Suppressor macrophage (primary cell): ENCODE measurements around the gene METTL25.

Experiments used
- DNase-seq, 4 experiments: peaks; one replicate each; pipeline ENCODE4 v3.0.0-alpha.2; 2020 to 2022

The METTL25 gene

DNA sequence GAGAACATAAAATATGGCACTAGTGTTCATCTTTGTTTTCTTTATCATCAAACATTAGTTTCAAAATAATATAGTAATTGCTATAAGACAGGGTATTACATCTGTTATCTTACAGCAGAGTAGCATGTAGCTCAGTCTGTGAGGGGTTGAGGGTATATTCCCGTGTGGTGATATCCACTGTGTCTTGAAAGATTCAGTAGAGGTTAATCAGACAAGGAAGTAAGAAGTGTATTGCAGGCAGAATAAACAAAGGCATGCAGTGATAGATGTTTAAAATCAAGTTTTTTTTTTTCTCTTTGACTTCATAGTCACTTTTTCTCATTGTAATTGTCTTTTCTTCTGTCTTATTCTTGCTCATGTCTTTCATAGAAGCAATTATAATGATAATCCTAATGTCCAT, 48.3 kb downstream of the METTL25 start:
- no peak for DNase-seq

DNA sequence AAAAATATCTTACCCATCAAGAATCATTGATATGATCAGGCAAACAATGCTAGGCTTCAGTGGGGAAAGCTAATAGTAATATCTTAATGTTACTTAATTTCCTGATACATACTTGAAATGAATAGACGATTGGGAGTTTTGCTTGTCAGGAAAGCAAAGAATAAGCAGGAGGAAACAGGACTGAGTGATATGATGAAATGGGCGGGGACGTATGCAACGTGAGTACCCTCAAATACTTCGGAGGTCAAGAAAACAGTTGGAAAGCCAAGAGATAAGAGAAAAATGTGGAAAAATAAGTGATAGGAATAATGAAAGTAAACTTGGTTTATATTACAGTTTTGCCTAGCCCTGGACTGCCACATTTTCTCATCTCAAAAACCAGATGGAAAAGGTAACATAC, 49.2 kb downstream of the METTL25 start:
- DNase-seq = no peak

GRCh38 chr12:82408844-82409243, 50.5 kb downstream of the METTL25 start:
- no peak for DNase-seq

DNA sequence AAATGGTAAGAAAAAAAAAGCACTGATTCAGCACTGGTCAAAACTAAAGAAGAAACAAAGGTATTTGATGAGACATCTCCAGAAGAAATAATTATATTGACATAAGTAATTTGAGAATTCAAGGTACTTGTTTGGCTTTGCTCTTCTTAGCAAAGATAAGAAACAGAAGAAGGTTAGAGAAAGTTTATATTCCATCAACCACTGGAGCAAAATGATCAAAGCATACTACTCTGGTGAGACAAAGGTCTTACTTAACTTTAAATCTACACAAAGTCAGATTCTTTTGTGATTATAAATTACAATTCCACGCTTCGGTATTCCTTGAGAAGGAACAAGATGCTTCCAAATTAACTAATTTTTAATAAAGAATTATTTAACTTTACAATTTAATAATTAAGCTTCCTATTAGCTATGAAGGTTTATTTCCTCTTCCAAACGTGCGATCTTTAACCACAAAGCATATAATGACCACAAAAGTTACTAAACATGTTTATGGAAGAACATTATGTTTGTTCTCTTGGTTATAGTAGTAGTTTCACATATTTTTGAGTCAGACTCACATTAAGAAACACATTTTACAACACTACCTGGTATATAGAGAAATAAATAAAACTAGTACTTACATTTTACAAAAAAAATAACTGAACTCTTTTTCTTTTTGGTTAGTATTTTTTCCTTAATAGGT, 53.4 kb downstream of the METTL25 start:
- no peak for DNase-seq

DNA sequence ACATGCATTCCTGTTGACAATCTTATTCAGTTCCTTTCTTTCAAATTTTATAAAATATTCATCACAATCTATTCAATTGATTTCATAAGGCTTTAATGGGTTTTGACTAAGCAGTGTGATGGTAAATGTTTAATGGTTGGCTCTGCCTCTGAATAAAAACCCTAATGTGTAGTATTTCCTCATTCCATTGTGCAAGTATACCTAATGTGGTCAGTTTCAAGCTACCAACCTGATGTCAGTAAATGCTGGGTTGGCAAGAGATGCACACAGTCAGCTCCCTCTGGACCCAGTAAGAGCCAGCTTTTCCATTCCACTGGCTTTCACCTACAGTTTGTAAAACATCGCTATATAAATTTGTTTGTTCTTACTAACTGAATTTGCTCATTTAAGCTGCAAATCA, 53.9 kb downstream of the METTL25 start:
- DNase-seq = no peak

DNA sequence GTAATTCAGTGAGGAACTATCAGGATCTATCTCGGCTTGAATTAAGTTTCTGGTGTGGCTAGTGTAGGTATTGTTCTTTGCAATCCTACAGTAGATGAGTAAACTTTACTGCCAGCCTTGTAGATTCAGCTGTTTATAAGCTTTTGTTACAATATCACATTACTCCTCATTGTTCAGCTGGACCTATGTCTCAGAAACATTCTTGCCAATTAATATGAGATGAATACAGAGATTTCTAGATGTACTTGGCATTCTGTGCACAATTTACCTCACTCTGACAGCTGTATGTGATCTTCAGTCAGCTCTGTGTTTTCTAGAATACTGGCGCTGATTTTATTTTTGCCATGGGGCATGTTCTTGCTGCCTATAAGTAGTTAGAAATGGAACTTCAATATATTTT, 55.7 kb downstream of the METTL25 start:
- no peak for DNase-seq

GRCh38 chr12:82414926-82415325, 56.6 kb downstream of the METTL25 start:
- no peak for DNase-seq

GRCh38 chr12:82415402-82415801, 57.1 kb downstream of the METTL25 start:
- DNase-seq = no peak

- no peak for DNase-seq
Observed at GRCh38 chr12:82425241-82425640, 66.9 kb downstream of the METTL25 start.

DNA sequence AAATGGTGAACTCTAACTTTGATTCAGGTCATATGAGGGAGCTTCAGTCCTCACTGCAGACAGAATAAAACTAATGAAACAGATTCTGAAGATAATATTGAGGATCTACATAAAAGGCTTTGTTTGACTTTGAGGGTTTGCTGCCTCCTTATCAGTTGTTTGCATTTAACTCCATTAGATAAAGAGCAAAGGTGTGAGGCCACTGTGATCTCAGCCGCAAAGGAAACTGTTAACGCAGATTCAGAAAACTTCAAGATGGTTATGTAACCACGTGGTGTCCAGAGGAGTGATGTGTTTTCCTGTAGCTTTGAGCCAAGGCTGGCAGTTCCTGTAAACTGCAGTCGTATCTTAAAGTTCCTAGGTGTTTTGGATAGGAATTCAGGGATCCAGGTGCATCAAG, 67.8 kb downstream of the METTL25 start:
- no peak for DNase-seq

- DNase-seq = no peak
Observed at GRCh38 chr12:82426586-82426985, 68.3 kb downstream of the METTL25 start.

GRCh38 chr12:82430541-82431145, 72.3 kb downstream of the METTL25 start:
- DNase-seq = no peak

DNA sequence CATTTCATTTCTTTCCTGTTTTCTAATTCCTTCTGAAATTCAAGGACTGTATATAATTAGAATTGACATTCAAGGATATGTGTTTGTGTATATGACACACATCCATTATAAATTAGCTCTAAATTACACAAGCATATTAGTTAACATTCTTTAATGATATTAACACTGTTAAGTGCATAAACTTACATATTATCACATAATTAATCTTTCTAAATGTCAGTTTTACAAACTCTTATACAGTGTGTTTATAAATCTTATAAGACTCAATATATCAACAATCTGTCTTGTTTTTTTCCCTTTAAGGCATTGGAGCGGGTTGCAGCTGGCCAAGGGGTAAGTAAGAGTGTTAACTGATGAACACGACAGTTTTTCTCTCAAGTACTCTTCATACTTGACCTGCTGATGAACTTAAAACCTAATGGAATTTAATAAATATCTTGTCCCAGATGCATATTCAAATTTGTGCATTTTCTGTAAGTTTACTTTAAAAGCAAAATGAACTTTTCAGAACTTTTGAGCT, 76.1 kb downstream of the METTL25 start:
- no peak for DNase-seq

DNA sequence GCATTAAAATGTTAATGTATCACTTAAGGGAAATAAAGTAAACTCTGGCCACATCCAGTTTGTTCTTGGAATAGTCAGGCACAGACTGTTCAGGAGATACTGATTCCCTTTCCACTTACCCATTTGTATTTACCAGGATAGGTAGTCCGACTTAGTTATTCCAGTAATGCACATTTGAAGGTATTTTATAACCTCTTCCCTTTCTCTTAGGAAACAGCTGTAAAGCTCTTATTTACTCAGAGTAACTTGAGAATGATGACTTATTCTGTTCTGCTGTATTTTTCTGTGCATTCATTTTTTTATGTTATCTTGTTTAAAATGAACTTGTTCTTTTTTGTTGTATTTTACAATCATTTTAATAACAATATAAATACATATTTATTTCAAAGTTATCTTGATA, 78.0 kb downstream of the METTL25 start:
- no peak for DNase-seq

DNA sequence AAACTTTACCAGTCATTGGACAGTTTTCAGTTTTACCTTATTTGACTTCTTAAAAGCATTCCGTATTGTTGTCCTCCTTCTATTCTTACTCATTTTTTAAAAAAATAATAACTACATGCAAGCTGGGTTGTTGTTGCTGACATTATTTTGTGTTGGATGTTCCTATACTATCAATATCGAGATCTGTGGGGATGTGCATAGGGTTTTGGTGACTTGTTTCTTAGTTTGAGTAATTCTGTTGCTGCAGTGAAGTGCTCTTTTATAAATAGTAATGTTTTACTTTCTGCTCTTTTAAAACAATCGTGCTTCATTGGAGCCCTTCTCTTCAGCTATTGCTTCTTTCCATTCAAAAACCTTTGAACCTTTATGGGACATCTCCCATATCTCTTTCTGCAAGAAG, 79.4 kb downstream of the METTL25 start:
- DNase-seq = no peak

- DNase-seq = no peak
Observed at GRCh38 chr12:82438356-82438755, 80.0 kb downstream of the METTL25 start.

DNA sequence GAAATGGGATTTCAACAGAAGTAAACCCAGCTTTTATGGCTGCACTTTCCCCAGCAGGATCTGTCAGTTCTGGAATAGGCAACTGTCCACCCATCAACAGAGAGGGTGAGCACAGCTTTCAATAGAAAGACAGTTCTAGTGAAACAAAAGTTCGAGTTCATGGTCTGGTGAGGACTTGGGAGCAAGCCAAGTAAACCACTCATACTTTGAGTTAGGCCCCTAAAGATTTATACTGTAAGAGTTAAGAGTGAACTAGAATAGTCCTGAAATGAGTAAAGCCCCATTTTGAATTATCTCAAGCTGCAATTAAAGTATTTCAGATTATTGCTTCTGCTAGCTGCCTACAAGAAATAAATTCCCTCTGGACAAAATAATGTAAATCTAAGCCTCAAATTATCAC, 82.6 kb downstream of the METTL25 start:
- no peak for DNase-seq

DNA sequence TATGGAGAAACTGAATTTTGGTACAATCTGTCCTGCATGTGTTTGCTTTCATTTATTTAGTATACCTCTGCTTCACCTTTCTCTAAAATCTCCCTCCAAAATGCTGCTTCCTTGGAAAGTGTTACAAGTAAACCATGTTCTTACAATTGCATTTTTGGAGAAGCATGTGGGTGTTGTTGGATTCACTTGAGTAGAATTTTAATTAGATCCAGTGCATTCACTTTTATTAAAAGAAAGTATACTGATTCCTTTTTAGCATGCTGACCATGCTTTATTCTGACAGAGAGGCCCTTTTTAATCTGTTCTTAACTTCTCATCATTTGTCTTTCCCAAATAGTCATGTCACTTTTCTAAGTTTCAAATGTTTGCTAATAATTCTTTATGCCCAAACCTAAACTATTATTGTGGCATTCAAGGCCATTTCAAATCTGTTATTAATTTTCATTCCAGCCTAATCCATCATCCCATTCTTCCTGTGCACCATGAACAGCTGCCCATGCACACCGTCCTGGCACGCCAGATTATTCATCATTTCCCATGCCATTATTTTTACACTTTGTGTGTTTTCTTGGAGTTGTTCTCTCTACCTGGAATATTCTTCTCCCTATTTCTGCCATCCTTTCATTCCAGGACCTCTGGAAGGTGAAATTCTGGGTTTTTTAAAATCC, 90.7 kb downstream of the METTL25 start:
- DNase-seq = no peak

DNA sequence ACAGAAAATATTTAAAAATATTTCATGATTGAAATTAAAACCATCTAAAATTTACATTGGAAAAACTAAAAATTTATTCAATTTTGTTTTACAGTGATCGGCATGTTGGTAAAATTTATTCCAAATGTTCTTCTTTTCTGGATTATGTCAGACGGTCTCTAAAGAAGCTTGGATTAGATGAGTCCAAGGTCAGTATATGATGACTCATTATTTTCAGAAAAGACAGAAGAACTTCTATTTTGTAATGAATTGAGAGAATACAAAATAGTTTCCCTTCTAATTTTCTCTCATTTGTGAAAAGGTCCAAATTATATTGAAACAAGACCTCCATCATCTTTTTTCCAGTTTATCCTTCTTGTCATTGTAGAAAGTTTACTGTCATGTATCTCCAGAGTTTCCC, 98.3 kb downstream of the METTL25 start:
- DNase-seq = no peak

GRCh38 chr12:82458101-82458500, 99.8 kb downstream of the METTL25 start:
- no peak for DNase-seq

- DNase-seq = no peak
Observed at GRCh38 chr12:82461393-82461792, 103.1 kb downstream of the METTL25 start.

GRCh38 chr12:82461836-82462235, 103.5 kb downstream of the METTL25 start:
- DNase-seq = peak; percentile 2 to 21 (median 9)

GRCh38 chr12:82468563-82468962, 110.2 kb downstream of the METTL25 start:
- DNase-seq = no peak

- DNase-seq = no peak
Observed at GRCh38 chr12:82470906-82471512, 112.7 kb downstream of the METTL25 start.
